HG03060 (cell line): ENCODE data around the gene ABCA9.
"Not testable (repeated sequence)": the region's sequence is repeated elsewhere in the genome, so short reads cannot be mapped to it uniquely, and the experiment has no call there.

Experiments
- ATAC-seq: cut with Tn5 transposase; IDR thresholded peaks from one replicate; pipeline ENCODE4 v1.9.1; 2021; ENCODE audit warnings: low read depth, moderate number of reproducible peaks; ENCODE audit not compliant: unreplicated experiment

Gene ABCA9

DNA sequence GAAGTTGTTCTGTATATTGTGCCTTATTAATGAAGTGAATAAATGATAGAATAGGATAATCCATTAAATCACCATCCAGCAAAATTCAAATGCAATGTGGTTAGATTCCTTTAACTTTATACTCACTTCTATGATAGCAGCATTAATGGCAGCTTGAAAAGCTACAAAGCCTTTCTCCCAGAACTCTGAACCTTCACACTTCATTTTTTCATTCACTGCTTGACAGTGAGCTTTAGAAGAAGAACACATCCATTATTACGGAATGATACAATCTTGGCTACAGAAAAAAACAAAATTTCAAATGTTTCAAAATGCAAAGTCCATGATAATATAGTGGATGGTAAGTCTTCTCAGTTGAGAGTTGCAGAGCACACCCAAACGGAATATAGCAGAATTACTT, 16.4 kb downstream of the ABCA9 start:
- no peak for ATAC-seq

DNA sequence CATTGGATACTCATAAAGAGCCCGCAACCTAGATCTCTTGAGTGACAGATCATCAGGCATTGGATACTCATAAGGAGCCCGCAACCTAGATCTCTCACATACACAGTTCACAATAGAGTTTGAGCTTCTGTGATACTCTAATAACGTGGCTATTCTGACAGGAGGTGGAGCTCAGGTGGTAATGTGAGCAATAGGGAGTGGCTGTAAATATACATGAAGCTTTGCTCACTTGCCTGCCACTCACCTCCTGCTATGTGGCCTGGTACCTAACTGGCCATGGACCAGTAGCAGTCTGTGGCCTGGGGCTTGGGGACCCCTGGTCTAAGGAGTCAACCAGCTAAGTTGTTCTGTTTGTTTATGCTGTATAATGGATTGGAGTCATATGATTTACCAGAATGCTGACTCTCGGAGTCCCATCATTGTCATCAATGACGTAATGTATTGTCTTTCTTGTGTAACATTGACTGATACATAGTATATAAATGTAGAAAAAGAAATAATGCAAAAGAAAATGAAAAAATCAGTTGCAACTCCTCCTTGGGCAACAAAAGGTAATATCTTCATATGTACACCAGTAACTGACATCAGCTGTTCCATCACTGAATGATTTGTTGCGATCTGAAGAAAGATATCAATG, 17.5 kb downstream of the ABCA9 start:
- no peak for ATAC-seq

DNA sequence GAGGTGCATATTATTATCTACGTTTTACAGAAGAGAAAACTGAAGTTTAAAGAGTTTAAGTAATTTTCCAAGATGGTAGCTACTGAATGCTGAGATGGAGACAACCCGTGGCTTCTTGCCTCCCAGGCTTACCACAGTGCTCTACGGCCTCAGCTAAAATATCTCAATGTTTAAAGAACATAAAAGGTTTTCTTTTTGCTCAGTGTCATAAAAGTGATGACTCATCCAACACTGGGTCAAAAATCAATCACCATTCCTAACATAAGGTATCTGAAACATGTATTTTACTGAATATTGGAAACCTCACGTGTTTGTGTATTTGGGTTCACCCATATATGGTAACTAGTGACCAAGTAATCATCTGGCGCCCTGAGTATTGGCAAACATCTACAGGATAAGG, 18.4 kb downstream of the ABCA9 start:
- ATAC-seq, result no peak

GRCh38 chr17:69031839-69032238, 28.9 kb downstream of the ABCA9 start:
- no peak for ATAC-seq

DNA sequence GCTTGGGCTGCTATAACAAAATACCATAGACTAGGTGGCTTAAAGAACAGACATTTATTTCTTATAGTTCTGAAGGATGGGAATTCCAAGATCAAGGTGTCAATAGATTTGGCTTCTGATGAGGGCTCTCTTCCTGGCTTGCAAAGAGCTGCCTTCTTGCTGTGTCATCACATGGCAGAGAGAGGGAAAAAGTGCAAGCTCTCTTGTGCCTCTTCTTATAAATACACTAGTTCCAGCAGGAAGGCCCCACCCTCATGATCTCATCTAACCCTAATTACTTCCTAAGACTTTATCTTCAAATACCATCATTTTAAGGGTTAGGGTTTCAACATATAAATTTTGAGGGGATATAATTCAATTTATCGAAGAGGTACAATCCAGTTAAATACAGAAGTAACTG, 30.6 kb downstream of the ABCA9 start:
- no peak for ATAC-seq

GRCh38 chr17:69018687-69019086, 42.0 kb downstream of the ABCA9 start:
- ATAC-seq, result no peak

- ATAC-seq, result no peak
Measured at GRCh38 chr17:69018022-69018615, 42.6 kb downstream of the ABCA9 start.

DNA sequence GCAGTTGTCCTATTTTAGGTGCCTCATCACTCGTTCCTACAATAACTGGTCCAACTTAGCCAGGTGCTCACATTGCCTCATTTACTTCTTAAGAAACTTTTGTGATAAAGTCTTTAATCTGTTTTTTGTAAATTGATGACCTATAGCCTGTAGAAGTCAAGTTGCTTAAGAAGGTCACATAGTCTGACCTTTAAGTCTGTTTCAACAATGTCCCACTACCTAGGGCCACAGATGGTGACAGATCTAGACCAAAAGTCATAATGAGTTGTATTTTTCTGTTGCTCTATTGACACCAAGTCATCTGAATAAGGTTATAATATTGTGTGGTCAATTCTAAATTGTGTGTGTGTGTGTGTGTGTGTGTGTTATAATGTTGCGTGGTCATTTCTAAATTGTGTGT, 45.1 kb downstream of the ABCA9 start:
- ATAC-seq, result no peak

GRCh38 chr17:69012895-69013805, 47.6 kb downstream of the ABCA9 start:
- ATAC-seq, result no peak

DNA sequence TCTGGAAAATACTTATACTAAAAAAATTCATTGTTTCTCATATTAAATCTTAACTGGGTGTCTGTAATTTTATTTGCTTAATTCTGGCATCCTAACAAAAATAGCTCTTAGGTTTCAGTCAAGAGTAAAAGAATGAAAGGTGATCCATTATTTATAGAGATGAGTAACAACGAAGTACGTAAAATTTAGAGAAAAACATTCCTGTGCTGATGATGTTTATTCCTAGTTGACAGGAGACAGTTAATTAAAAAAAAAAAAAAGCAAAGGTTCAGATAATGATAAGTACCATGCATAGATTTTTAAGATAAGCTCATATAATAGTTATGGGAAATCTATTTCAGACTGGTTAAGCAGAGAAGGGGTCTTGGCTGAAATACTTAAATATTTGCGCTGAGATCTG, 50.8 kb downstream of the ABCA9 start:
- no peak for ATAC-seq

DNA sequence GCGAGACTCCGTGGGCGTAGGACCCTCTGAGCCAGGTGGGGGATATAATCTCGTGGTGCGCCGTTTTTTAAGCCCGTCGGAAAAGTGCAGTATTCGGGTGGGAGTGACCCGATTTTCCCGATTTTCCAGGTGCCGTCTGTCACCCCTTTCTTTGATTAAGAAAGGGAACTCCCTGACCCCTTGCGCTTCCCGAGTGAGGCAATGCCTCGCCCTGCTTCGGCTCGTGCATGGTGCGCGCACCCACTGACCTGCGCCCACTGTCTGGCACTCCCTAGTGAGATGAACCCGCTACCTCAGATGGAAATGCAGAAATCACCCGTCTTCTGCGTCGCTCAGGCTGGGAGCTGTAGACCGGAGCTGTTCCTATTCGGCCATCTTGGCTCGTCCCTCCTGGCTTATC, 56.0 kb downstream of the ABCA9 start:
- ATAC-seq, result not testable (repeated sequence)

GRCh38 chr17:68999743-69000142, 61.0 kb downstream of the ABCA9 start:
- not testable (repeated sequence) for ATAC-seq

DNA sequence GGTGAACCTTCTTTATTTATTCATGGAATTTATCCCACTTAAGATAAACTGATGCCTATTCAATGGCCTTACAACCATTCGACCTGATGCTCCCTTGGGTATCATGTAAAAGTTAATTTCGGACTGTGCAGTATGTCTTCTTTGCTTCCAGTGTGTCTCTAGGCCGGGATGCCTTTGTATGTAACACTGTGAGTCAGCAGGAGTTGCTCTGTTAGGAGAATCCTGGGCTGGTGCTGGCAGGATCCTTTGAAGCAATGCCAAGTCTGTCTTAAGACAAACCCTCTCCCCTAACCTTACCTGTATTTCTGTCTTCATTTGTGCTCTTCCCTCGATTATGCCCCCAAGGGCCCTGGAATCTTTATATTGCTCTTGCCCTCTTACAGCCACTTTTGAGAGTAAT, 67.6 kb downstream of the ABCA9 start:
- no peak for ATAC-seq

- ATAC-seq, result no peak
Measured at GRCh38 chr17:68987966-68988365, 72.8 kb downstream of the ABCA9 start.

GRCh38 chr17:68981288-68981687, 79.4 kb downstream of the ABCA9 start:
- no peak for ATAC-seq

DNA sequence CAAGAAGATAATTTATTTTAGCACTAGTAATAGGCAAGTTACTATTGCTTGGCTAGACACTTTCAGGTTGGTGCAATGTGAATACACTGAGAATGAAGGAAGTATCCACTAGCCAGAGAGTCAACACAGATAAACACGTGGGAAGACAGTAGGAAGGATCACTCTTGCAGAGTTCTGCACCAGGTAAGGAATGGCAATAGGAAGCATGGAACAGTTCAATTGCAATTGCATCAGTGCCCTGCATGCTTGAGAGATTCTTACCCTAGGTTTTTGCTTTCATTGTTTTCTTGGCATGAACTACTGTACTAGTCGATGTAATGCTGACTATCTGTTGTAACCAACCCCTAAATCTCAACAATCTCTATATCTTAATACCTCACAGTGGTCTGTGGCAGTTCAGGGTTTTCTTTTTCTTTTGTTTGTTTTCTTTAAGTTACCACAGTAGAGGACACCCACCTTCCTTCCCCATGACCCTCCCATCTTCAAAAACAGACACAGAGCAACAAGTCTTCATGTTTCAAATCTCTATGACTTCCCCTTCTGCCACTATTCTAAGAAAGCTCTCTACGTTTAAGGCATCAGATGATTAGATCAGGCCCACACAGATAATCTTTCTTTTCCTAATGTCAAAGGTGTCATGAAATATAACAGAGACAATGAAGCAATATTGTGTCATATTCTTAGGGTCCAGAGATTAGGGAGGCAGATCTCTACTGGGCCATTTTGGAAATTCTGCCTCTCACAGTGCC, 87.5 kb downstream of the ABCA9 start:
- no peak for ATAC-seq

- ATAC-seq, result no peak
Measured at GRCh38 chr17:68972119-68972704, 88.5 kb downstream of the ABCA9 start.

- no peak for ATAC-seq
Measured at GRCh38 chr17:68969101-68969500, 91.6 kb downstream of the ABCA9 start.

DNA sequence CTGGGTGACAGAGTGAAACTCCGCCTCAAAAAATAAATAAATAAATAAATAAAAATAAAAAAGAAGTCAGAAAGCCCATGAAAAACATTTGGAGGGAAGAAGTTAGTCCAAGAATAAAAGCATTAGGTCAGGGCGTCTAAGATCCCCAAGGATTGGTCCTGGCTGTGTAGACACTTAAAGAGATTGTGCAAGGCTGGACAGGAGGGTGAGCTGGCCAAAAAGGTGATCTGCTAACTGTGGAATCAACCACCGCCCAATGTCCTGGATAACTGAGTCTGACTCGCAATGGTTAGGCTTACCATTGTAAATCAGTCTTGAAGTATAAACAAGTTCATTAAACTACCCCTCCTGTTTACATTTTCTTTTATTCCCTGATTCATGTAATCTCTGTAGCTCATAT, 96.8 kb downstream of the ABCA9 start:
- ATAC-seq, result no peak

DNA sequence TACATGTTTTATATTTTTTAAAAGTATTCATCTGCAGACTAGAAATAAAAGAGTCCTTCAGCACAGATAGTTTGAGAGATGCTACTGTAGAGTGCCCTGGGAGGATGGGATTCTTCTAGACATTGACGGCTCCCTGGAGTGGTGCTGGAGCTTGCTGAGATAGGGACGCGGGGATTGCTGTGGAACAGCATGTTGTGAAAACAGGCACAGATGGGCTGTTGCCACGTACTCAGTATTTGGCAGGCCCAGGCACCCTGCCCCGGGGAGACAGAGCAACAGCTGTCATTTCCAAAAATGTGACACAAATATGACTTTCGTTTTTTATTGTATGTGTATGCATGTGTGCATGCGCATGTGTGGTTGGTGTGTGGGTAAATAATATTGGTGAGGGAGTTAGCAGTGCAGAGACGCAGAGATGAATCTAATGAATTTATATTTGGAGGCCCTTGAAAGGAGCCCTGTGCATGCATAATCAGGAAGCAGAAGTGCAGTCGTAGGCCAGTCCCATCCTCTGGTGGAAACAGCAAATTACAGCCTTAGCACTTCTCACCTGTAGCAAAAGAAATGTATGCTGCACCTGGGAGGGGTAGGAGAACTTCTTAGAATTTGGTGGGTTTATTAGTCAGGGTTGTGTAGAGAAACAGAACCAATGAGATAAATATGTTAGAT, 99.4 kb downstream of the ABCA9 start:
- ATAC-seq, result no peak
